Effector memory CD8-positive, alpha-beta T cell (primary cell): Measurements from ENCODE around the gene CPED1.

Experiments
- ATAC-seq: fragments of 150-1000 bp; cut with Tn5 transposase; replicated peaks from 2 replicates; pipeline ENCODE4 v1.10.0; 2021; ENCODE audit warnings: mild to moderate bottlenecking, moderate library complexity
- DNase-seq, 3 experiments: peaks; one replicate each; pipeline ENCODE4 v3.0.0; 2021
- H3K27ac Mint-ChIP-seq, 2 donors: one replicate each; pipeline ENCODE4 v1.8.0; 2022; ENCODE audit warnings: mild to moderate bottlenecking in 2 of 2, mixed read lengths in 2 of 2, moderate library complexity in 2 of 2
- H3K27me3 Mint-ChIP-seq, 2 donors: one replicate each; pipeline ENCODE4 v1.8.0; 2022; ENCODE audit warnings: mixed read lengths in 2 of 2
- H3K36me3 Mint-ChIP-seq: one replicate; pipeline ENCODE4 v1.8.0; 2022; ENCODE audit warnings: mild to moderate bottlenecking, moderate library complexity, mixed read lengths; ENCODE audit not compliant: insufficient read depth
- H3K4me1 Mint-ChIP-seq, 2 donors: one replicate each; pipeline ENCODE4 v1.8.0; 2022; ENCODE audit warnings: low read depth in 2 of 2, mixed read lengths in 2 of 2
- H3K4me3 Mint-ChIP-seq, 2 donors: one replicate each; pipeline ENCODE4 v1.8.0; 2022; ENCODE audit warnings: mild to moderate bottlenecking in 2 of 2, mixed read lengths in 2 of 2, moderate library complexity in 2 of 2
- H3K9me3 Mint-ChIP-seq, 2 donors: one replicate each; pipeline ENCODE4 v1.8.0; 2022; ENCODE audit warnings: mixed read lengths in 2 of 2

Gene CPED1

GRCh38 chr7:121139427-121139826 is 150.9 kb downstream of the CPED1 start:
- no peak overlapping the region for H3K4me3 Mint-ChIP-seq
- H3K36me3 Mint-ChIP-seq = no peaks in the 10 kb centered on the region
- no peak overlapping the region for H3K27ac Mint-ChIP-seq
- ATAC-seq (no peak), DNase-seq (no peak)
- no peaks in the 10 kb centered on the region for H3K9me3 Mint-ChIP-seq
- H3K27me3 Mint-ChIP-seq = peaks cover 6 to 11% of the 10 kb centered on the region in 2 donors
- H3K4me1 Mint-ChIP-seq = peaks cover 0 to 3% of the 10 kb centered on the region in 2 donors

- peaks cover 0 to 3% of the 10 kb centered on the region in 2 donors for H3K4me1 Mint-ChIP-seq
- H3K9me3 Mint-ChIP-seq = no peaks in the 10 kb centered on the region
- DNase-seq (no peak), ATAC-seq (no peak)
- H3K27me3 Mint-ChIP-seq = peaks cover 6 to 11% of the 10 kb centered on the region in 2 donors
- H3K27ac Mint-ChIP-seq = no peak overlapping the region
- no peaks in the 10 kb centered on the region for H3K36me3 Mint-ChIP-seq
- H3K4me3 Mint-ChIP-seq = no peak overlapping the region
Observed at GRCh38 chr7:121140790-121141189, 152.3 kb downstream of the CPED1 start.

DNA sequence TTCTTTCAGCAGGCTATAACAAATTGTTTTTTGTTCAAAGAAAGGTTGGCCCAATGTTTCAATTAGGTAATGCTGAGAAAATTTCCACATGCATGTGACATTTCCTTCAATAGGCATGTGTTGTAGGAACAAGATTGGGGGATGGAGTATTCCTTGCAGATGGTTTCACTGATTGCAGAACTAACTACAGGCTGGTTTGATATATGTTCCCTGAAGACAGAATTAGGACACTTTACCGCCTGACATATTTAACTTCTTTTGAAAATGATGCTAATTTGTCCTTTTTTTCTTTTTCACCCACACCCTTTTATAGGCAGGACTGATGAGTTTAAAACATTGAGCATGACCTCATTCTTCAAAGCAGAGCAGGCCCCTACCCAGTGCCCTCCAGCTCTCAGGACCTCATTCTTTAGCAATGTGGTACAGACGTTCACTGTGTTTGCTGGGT is 163.3 kb downstream of the CPED1 start:
- ATAC-seq (no peak), DNase-seq (no peak)
- no peak overlapping the region for H3K27ac Mint-ChIP-seq
- no peak overlapping the region for H3K4me3 Mint-ChIP-seq
- H3K4me1 Mint-ChIP-seq = no peaks in the 10 kb centered on the region
- H3K36me3 Mint-ChIP-seq = no peaks in the 10 kb centered on the region
- H3K9me3 Mint-ChIP-seq = no peaks in the 10 kb centered on the region
- H3K27me3 Mint-ChIP-seq = peaks cover 0 to 15% of the 10 kb centered on the region in 2 donors

DNA sequence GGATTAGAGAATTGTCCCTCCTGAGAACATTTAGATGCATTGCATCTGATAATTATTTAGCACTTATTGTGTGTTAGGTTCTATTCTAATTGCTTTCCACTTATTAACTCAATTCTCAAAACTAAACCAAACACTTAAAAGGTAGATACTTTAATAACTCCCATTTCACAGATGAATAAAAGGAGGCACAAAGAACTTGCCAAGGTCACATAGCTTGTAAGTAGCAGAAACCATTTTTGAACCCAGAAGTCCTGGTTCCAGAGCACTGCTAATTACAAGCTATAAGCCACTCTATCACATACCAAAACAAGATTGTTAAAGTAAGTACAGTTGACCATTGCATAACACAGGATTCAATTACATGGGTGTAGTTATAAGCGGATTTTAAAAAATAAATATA is 164.9 kb downstream of the CPED1 start:
- H3K4me3 Mint-ChIP-seq = no peak overlapping the region
- ATAC-seq (no peak), DNase-seq (no peak)
- H3K4me1 Mint-ChIP-seq = no peaks in the 10 kb centered on the region
- peaks cover 0 to 11% of the 10 kb centered on the region in 2 donors for H3K27me3 Mint-ChIP-seq
- no peaks in the 10 kb centered on the region for H3K36me3 Mint-ChIP-seq
- H3K9me3 Mint-ChIP-seq = no peaks in the 10 kb centered on the region
- no peak overlapping the region for H3K27ac Mint-ChIP-seq

GRCh38 chr7:121153995-121154394 is 165.5 kb downstream of the CPED1 start:
- H3K4me1 Mint-ChIP-seq = no peaks in the 10 kb centered on the region
- H3K27ac Mint-ChIP-seq = no peak overlapping the region
- ATAC-seq (no peak), DNase-seq (no peak)
- H3K9me3 Mint-ChIP-seq = no peaks in the 10 kb centered on the region
- H3K4me3 Mint-ChIP-seq = no peak overlapping the region
- no peaks in the 10 kb centered on the region for H3K36me3 Mint-ChIP-seq
- peaks cover 0 to 9% of the 10 kb centered on the region in 2 donors for H3K27me3 Mint-ChIP-seq

DNA sequence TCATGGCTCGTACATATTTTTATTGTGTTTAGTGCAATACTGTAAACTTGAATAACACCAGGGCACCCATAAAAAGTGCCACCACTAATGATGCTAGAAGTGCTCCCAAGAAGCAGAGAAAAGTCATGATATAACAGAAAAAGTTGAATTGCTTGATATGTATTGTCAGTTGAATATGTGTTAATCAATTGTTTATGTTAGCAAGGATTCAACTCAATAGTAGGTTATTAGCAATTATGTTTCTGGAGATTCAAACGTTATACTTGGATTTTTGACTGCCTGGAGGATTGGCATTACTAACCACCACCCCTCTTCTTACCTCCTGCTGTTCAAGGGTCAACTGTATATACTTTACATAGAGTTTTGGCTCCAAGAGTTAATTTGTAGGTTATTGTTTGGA is 168.3 kb downstream of the CPED1 start:
- H3K9me3 Mint-ChIP-seq = no peaks in the 10 kb centered on the region
- no peak overlapping the region for H3K4me3 Mint-ChIP-seq
- no peaks in the 10 kb centered on the region for H3K36me3 Mint-ChIP-seq
- H3K27me3 Mint-ChIP-seq = peaks cover 14 to 16% of the 10 kb centered on the region in 2 donors
- no peaks in the 10 kb centered on the region for H3K4me1 Mint-ChIP-seq
- no peak overlapping the region for H3K27ac Mint-ChIP-seq
- no peak for ATAC-seq
- no peak for DNase-seq

GRCh38 chr7:121157341-121157751 is 168.8 kb downstream of the CPED1 start:
- no peak overlapping the region for H3K4me3 Mint-ChIP-seq
- H3K27ac Mint-ChIP-seq = no peak overlapping the region
- no peaks in the 10 kb centered on the region for H3K9me3 Mint-ChIP-seq
- H3K27me3 Mint-ChIP-seq = peaks cover 14 to 16% of the 10 kb centered on the region in 2 donors
- no peak for DNase-seq
- no peaks in the 10 kb centered on the region for H3K4me1 Mint-ChIP-seq
- H3K36me3 Mint-ChIP-seq = no peaks in the 10 kb centered on the region
- ATAC-seq = no peak

GRCh38 chr7:121157885-121158590 is 169.5 kb downstream of the CPED1 start:
- no peak for ATAC-seq
- Mint-ChIP-seq H3K4me3 (no peak overlapping the region), H3K27me3 (peaks cover 14 to 16% of the 10 kb centered on the region in 2 donors), H3K27ac (no peak overlapping the region), H3K36me3 (no peaks in the 10 kb centered on the region), H3K9me3 (no peaks in the 10 kb centered on the region), H3K4me1 (no peaks in the 10 kb centered on the region)
- no peak for DNase-seq

DNA sequence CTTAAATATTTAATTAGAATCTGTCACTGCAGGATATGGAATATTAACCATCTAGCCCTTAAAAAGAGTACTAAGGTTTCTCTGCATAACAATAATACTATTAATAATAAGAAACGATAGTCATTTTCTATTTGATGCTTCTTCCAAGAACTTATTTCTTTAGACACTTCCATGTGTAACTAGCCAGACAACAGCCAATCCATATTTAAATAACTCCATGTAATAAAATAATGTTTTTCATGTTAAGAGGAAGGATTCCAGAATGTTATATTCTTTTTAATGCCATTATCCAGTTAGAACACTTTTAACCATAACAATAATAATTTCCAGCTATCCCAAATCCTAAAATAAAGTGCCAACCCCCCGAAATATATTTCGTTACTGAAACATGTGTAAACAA is 170.2 kb downstream of the CPED1 start:
- H3K9me3 Mint-ChIP-seq = no peaks in the 10 kb centered on the region
- H3K36me3 Mint-ChIP-seq = no peaks in the 10 kb centered on the region
- no peak for DNase-seq
- H3K27ac Mint-ChIP-seq = no peak overlapping the region
- no peaks in the 10 kb centered on the region for H3K4me1 Mint-ChIP-seq
- ATAC-seq = no peak
- H3K27me3 Mint-ChIP-seq = peaks cover 10 to 16% of the 10 kb centered on the region in 2 donors
- H3K4me3 Mint-ChIP-seq = no peak overlapping the region

DNA sequence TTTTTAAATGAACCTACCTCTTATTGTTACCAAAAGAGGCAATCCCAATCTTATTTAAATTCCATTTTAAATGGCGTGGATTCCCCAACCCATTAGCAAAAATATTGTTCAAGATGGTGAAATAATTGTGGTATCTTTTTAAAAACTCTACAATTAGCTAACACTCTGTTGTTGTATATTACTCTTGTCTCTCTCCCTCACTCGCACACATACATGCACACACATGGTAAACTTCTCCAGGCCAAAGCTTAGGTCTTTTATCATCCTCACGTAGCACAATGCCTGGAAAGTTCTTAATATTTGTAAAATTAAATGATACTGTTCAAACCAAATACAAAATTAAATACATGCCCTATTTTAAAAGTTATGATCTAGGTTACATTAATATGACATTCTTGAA is 171.0 kb downstream of the CPED1 start:
- Mint-ChIP-seq H3K36me3 (no peaks in the 10 kb centered on the region), H3K27me3 (peaks cover 5 to 16% of the 10 kb centered on the region in 2 donors), H3K4me3 (no peak overlapping the region), H3K27ac (no peak overlapping the region), H3K9me3 (no peaks in the 10 kb centered on the region), H3K4me1 (no peaks in the 10 kb centered on the region)
- DNase-seq = no peak
- ATAC-seq = no peak

GRCh38 chr7:121160150-121161008 is 171.9 kb downstream of the CPED1 start:
- Mint-ChIP-seq H3K4me3 (no peak overlapping the region), H3K27ac (no peak overlapping the region), H3K9me3 (no peaks in the 10 kb centered on the region), H3K36me3 (no peaks in the 10 kb centered on the region), H3K27me3 (peaks cover 5 to 16% of the 10 kb centered on the region in 2 donors), H3K4me1 (no peaks in the 10 kb centered on the region)
- ATAC-seq (no peak), DNase-seq (no peak)

GRCh38 chr7:121163699-121164098 is 175.2 kb downstream of the CPED1 start:
- no peaks in the 10 kb centered on the region for H3K9me3 Mint-ChIP-seq
- DNase-seq (no peak), ATAC-seq (no peak)
- peaks cover 5 to 16% of the 10 kb centered on the region in 2 donors for H3K27me3 Mint-ChIP-seq
- no peak overlapping the region for H3K4me3 Mint-ChIP-seq
- H3K36me3 Mint-ChIP-seq = no peaks in the 10 kb centered on the region
- no peaks in the 10 kb centered on the region for H3K4me1 Mint-ChIP-seq
- no peak overlapping the region for H3K27ac Mint-ChIP-seq

DNA sequence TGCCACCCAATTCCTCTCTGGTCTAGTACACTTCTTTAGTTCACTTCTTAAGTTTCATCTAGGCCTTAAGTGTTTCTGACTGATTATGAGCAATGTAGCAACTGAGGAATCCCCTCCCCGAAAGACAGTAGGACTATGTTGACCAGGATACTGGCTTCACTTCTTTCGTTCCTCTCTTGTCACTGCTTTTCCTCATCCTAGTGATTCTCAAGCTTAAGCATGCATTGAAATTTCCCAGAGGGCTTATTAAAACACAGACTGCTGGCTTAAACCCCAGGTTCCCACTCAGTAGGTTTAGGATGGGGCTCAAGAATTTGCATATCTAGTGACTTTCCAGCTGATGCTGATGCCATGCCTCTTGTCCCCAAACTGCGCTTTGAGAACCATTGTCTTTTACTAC is 175.7 kb downstream of the CPED1 start:
- Mint-ChIP-seq H3K27me3 (peaks cover 5 to 16% of the 10 kb centered on the region in 2 donors), H3K36me3 (no peaks in the 10 kb centered on the region), H3K9me3 (no peaks in the 10 kb centered on the region), H3K4me1 (no peaks in the 10 kb centered on the region), H3K4me3 (no peak overlapping the region), H3K27ac (no peak overlapping the region)
- DNase-seq = no peak
- ATAC-seq = no peak

DNA sequence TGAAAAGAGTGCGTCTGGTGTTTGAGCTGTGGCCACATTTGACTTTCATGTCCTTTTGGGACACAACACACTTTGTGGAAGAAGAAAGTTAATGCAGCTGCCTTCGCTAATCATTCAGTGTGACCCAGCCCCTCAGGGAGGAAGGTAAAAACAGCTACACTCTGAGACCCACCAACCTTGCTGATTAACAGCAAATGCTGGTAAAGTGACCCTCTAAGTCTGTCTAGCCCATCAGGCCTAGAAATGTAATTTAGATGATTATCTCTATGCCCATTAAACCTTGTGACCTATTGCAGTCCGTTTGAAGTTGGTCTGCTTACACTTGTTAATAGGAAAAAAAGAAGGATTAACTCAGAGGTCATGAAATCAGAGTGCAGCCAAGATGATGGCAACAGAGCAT is 178.4 kb downstream of the CPED1 start:
- Mint-ChIP-seq H3K36me3 (no peaks in the 10 kb centered on the region), H3K4me3 (no peak overlapping the region), H3K4me1 (no peaks in the 10 kb centered on the region), H3K9me3 (no peaks in the 10 kb centered on the region), H3K27ac (no peak overlapping the region), H3K27me3 (no peaks in the 10 kb centered on the region)
- DNase-seq (no peak), ATAC-seq (no peak)
